Activated CD4-positive, alpha-beta T cell treated with anti-CD3 and anti-CD28 coated beads, Interleukin-2, amount 50 U/mL, for 1 hour (primary cell): ENCODE results near the gene MBD5.

ENCODE experiments used
- DNase-seq: peaks from one replicate; pipeline ENCODE4 v3.0.0-alpha.2; 2020

MBD5 gene

DNA sequence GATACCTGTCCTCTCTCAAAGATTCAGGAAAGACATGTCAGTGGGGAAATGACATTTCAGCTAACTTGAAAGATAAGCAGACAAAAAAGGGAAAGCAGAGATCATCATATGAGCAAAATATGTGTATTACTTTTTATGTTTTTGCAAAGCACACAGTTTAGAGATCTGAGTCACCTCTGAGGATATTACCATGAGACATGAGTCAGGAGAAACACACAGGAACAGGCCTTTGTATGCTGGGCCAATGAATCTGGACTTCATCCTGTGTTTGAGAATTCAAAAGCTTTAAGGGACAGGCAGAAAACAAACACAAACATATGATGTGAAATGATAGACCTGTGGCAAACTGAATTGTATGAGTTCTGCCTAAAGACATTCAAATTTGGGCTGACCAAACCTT, 317.6 kb downstream of the MBD5 start:
- DNase-seq: no peak

DNA sequence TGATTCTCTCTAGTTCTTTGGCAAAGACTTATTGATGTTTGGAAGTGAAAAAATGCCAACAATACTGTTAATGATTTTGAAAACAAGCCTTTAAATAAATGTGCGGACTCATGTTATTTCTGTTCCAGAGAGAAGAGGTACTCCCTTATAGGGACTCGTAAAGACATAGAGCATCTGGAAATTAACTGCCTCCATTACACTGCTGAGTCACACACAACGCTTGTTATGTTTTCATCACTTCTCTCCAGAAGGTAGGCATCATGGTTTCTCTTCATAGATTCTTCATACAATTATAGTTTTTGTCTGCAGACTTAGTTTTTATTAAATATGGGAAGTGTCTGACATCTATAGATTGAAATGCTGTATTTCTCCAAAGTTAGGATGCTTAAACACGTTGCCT, 321.2 kb downstream of the MBD5 start:
- DNase-seq: no peak

DNA sequence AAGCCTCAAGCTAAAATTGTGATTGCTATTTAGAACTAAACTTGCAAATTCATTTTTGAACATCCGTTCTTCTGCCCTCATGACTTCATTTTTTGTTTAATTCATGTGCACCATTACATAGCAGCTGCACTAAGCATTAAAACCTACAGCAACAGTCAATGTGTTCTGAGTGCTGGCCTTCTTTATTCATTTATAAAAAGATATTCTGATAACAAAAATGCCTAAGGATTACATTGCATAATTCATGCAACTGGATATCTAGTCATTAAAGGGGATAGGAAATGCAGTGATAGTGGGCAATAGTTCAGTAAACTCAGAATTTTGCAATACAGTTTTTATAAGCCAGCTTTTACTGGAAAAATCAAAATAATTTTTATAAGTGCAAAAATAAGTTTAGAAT, 329.3 kb downstream of the MBD5 start:
- DNase-seq: no peak

DNA sequence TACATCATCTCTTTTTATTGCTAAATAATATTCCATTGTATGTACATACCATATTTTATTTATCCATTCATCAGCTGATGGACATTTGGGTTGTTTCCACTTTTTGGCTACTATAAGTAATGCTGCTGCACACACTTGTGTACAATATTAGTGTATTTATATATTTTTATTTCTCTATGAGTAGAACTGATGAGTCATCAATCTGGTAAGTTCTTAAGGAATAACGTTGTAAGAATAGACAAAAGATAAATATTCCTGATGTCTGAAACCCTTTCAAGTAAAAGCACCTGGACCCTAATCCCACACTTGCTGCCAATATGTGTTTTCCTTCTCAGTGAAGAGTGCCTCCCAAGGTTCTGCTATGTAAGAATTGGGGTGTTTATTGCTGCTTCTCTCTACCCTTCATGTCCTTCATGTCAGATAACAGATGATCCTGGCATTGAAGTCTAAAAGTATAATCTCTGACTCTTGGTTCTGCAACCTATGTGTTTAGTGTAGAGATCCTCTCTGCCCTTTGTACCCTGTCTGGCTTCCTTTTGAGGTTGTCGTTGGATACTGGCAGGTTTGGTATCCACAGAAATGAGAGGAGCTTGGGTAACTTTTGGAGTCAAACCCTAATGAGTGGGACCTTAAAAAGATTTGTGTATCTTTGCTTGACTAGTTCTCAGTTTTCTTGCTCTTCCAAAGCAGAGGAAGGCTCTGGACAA, 330.7 kb downstream of the MBD5 start:
- DNase-seq: no peak

DNA sequence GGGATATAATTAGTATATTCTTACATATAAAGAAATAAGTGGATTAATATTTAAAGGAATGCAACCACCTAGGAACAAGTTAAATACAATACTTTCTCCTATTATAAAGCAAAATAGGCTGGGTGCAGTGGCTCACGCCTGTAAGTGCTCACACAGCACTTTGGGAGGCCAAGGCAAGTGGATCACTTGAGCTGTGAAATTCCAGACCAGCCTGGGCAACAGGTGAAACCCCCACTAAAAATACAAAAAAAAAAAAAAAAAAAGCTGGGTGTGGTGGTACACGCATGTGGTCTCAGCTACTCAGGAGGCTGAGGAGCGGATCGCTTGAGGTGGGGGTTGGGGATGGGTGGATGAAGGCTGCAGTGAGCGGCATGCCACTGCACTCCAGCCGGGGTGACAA, 337.5 kb downstream of the MBD5 start:
- no peak for DNase-seq

DNA sequence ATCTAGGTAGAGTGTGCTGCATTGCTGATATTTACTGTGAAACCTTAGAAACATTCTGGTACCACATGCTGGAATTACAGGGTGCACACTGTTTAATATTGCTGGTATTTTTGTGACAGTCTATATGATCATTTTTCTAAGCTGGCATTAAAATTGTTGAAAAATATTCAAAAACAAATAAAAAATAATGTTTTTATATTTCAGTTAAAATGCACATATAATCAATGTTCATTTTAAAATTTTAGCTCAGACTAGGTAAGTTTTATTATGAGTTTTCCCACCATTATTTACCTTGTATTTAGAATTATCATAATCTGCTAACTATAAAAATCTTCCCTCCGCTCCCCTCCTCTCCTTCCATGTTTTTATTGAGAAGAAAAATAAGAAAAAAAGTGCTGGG, 339.8 kb downstream of the MBD5 start:
- DNase-seq: no peak

DNA sequence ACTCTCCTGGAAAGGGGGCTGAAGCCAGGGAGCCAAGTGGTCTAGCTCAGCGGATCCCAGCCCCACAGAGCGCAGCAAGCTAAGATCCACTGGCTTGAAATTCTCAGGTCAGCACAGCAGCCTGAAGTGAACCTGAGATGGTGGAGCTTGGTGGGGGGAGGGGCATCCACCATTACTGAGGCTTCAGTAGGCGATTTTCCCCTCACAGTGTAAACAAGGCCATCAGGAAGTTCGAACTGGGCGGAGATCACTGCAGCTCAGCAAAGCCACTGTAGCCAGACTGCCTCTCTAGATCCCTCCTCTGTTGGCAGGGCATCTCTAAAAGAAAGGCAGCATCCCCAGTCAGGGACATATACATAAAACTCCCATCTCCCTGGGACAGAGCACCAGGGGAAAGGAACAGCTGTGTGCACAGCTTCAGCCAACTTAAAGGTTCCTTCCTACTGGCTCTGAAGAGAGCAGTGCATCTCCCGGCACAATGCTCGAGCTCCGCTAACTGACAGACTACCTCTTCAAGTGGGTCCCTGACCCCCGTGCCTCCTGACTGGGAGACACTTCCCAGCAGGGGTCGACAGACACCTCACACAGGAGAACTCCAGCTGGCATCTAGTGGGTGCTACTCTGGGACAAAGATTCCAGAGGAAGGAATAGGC, 341.4 kb downstream of the MBD5 start:
- DNase-seq: no peak

DNA sequence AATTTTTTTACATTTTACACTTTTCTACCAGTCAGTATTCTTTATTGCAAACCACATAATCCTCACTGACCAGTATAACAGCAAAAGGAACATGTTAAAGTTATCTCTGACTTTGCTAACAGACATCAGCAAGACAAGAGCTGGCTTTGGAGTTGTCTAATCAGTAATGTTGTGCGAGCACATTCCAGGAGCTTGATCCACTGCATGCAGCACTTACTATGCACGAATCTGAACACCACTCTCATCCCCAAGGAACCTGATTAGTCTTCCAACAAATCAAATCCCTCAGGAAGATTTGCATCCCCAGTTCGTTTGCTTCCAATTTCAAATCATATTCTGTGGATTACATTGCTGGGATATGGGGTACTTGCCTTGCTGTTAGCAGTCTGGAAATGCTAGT, 354.3 kb downstream of the MBD5 start:
- no peak for DNase-seq

DNA sequence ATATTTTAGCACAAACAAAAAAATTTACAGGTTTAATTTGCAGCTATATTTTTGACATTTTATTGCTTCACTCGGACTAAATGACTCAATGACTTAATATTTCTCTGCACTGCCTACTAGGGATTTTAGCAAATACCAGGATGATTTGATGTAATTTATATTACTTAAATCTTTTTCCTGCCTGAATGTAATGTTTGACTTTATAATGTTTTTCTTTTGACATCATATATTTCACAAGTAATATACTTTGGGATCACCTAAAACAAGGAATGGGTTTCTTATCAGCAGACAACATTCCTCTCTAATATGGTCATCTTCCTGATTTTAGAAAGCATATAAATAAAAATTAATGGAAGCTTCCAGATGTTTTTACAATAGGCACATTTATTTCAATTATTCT, 370.4 kb downstream of the MBD5 start:
- no peak for DNase-seq

DNA sequence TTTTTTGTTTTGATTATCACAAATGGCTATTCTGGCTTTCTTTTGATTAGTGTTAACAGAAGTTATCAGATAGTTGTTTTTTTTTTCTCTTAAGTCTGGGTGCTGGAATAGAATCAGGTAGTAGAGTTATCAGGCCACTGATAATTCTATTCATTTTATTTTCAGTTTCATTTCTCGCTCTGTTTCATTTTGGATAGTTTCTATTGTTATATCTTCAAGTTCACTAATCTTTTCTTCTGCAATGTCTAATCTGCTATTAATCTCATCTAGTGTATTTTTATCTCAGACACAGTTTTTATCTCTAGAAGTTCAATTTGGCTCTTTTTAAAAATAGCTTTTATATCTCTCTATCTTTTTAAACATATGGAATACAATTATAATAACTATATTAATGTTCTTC, 381.9 kb downstream of the MBD5 start:
- DNase-seq: no peak

DNA sequence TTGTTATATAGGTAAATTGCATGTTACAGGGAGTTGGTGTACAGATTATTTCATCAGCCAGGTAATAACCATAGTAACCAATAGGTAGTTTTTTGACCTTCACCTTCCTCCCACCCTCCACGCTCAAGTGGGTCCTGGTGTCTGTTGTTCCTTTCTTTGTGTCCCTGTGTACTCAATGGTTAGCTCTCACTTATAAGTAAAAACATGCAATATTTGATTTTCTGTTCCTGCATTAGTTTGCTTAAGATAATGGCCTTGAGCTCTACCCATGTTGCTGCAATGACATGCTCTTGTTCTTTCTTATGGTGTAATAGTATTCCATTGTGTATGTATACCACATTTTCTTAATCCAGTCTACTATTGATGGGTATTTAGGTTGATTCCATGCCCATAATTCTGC, 390.0 kb downstream of the MBD5 start:
- DNase-seq: no peak

DNA sequence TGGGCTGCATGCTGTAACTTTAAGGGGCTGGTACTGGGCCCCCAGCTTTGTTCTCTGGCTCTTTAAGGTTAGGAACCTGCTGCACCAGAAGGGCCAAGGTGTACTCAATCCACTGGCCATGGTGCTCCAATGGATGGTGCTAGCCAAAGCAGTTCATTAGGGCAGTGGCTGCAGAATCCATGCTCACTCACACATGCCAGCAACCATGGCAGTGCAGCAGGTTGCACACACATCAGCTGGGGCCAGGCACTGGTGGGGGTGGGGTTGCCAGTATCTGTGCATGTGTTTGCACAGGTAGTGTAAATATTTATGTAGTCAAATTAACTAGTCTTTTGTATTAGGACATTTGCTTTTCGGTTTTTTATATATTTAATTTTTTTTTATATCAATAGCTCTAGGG, 395.4 kb downstream of the MBD5 start:
- no peak for DNase-seq

DNA sequence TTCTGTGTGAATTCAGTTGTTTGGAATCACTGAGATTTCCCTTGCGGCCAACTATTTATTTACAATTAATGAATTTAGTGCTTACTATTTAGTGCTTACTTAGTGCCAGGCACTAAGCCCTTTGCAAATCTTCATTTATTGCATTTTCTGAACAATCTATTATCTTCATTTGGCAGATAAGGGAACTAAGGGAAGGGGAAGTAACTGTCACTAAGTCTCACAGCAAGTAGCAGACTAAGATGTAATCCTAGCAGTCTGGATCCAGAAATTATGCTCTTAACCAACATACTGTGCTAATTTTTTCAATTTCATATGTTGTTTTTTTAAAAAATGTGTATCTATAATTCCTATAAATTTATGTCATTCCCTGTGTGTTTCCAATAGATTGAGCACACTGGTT, 409.2 kb downstream of the MBD5 start:
- DNase-seq: no peak

DNA sequence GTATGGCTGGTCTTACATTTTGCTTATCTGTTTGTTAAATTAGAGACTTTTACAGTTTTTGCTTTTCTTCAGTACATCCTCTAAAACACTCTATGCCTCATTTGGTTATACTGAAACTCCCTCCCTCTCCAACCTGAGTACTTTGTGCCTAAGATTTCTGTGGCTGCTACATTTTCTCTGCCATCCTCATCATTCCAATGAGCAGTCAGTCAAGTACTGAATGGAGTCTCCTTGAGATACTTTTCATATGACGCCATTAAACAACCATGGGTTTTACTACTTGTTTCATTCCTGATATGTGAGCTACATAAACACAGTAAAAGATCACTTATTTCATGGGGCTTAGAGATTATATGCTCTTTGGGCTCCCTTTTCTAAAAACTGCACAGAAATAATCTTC, 427.0 kb downstream of the MBD5 start:
- no peak for DNase-seq

DNA sequence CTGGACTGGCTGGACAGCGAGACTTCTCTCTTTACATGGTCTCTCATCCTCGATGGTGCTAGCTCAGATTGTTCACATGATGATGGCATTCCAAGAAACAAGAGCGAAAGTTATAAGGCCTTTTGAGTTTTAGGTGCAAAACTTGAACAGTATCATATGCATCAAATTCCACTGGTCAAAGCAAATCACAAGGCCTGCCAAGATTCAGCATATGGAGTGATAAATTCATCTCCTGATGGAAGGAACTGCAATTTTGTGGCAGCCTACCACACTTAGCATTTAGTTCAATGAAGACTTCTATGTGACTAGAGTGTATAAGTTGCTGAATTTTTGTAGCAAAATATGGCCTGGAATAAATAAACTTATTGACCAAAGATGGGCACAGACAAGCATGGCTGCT, 429.6 kb downstream of the MBD5 start:
- no peak for DNase-seq

DNA sequence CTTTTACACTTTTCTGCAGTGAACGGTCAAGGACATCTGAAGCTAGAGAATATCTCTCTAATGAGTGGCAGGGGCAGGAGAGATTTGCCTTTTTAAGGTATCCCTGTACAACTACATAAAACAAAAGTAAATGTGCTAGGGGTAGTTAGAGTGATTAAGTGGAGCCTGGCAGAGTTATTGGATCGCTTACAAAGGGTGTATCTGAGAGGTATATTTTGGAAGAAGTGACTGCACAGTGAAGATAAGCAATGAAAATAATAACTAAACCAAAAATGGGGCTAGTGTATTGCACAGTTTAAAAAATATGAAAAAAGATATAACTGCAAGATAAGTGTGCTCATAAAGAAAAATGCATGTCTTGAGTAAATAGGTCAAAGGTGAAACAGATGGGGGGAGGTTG, 430.2 kb downstream of the MBD5 start:
- no peak for DNase-seq

DNA sequence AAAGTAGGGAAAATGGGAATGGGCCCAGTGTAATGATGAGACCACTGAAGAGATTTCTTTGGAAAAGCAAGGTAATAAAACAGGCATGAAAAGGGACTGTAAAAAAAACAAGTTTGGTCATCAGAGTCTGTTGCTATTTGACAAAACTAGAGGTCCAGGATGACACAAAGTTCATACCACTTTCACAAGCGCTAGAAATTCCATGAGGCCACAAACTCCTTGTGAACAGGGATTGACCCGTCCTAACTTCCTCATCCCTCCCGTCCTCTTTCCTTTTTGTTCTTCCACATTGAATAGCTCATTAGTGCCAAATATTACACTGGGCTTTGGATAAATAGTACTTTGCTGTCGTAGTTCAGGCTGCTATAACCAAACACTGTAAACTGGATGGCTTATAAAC, 434.9 kb downstream of the MBD5 start:
- DNase-seq: no peak

DNA sequence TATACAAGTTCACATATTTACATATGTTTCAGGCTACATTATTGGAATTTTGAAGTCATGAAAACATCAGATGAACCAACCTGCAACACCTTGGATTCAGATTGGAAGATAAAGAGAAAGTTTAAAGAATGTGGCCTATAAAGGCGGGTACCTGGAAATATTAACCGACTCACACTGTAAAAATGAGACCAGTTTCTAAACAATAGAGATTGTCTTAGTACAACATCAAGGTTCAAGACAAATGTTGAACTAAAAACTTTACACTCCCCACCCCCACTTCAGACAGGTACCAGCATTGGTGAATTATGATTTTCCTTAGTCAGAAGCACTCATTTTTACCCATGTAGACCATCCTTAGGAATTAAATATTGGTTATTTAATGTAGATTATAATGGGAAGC, 437.3 kb downstream of the MBD5 start:
- DNase-seq: no peak

DNA sequence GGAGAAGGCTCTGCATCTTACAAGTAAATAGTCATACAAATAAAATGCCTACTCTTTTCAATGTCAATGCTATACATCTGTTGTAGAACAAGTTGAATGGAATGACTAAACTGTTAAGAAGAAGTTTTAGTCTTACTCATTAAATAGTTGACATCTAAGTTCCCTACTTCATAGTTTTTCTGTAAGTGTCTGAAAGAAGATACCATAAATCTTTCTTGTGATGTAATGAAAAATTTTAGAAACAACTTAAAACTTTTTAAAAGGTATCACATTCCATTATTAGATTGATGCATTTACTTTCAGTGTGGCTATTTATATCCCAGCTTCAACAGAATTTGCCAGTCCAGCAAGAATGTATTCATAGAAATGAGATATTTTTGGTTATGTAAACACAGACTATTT, 438.5 kb downstream of the MBD5 start:
- no peak for DNase-seq

DNA sequence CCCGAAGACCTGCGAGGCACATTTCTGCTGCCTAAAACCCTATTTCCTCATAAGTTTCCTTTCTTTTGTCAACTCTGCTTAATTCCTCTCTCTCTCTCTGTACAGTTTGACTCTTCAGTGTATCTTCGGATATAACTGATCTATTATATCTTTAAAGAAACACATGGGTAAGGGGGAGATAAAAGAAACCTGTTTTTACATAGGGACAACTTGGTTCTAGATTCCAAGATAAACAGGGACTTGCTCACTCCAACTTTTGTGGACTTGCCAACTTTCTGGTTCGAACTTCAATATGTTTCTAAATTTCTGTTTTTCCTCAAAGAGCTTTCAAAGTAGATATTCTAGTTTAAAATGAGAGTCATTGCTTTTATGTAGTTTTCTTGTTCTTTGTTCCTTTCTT, 441.0 kb downstream of the MBD5 start:
- no peak for DNase-seq

DNA sequence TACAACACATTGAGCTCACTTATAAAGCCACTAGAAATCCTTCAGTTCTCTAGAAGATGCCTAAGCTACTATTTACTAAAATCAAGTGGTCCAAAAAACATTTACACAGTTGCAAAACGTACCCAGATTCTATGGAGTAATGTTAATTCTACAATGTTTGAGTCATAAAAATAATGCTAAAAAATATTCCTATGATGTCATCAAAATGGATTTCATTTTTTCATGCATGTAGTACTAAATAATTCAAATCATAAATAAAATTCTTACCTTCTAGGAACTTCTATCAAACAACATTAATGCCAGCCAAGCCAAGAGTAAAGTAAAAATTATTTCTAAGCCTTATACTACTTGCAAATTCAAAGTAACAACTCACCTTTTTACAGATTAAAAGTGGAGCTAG, 454.7 kb downstream of the MBD5 start:
- no peak for DNase-seq

DNA sequence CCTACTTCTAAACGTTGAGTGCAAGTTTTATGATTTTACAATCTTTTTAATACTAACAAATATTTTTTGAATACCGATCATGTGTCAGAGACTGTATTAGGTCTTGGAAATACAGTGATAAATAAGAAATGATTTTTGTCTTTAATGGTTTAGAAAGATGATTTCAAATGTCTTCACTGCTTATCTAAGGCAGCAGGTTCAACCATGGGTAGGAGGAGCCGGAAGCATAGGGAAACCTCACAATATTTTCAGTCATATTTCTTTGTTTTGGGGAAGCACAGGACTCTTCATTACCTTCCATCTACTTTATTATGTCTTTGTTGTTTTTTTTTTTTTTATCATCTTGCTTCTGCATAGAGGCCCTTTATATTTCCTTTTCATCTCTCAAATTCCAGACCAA, 458.5 kb downstream of the MBD5 start:
- DNase-seq: no peak

DNA sequence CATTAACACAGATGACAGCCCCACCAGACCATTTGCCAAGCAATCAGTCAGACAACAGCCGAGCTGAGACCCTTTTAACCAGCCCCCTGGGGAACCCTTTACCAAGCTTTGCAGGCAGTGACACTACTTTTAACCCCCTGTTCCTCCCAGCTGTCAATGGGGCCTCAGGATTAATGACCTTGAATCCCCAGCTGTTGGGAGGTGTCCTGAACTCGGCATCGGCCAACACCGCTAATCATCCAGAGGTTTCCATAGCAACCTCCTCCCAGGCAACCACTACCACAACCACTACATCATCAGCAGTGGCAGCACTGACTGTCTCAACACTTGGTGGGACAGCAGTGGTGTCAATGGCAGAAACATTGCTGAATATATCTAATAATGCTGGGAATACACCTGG, 462.8 kb downstream of the MBD5 start:
- DNase-seq: no peak

DNA sequence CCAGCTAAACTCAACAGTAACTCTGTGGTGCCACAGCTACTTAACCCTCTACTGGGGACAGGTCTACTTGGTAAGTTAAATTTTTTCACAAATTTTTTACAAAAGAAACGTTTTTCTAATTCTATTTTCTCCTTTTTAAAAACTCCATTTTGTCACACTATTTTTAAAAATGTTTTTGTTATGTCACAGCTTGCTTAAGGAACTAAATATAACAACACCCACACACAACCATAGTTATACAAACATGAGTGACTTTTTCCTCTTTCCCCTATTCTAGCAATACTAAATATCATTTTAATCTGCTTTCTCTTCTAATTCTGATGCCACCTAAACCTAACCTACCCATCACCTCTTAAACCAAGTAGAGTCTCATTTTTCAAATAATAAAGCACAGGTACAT, 463.2 kb downstream of the MBD5 start:
- no peak for DNase-seq

DNA sequence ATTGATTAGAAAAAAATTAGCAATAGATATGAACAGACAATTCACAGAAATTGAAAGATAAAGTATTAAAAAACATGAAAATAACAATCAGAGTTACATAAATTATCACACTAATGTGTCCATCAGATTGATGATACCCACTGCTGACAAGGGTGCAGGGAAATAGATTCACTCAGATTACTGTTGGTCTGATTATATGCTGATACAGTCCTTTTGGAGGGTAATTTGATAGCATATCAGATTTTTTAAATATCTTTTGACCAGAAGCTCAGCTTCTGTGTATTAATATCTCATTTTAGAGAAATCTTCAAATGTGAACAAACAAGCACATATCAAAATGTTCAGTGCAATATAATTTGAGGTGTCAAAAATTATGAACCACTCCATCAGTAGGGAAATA, 465.8 kb downstream of the MBD5 start:
- no peak for DNase-seq
